Vagina (tissue), 2 donors: ENCODE measurements around the gene SOCS4. TPM values are rescaled to one million over a fixed set of nuclear protein-coding genes. Genes with fewer than 3 reads are reported as not detected.

Source experiments
- DNase-seq, 2 donors: peaks; one replicate each; pipeline ENCODE4 v3.0.0-alpha.2; 2017; ENCODE audit errors: extremely low spot score in 2 of 2
- H3K27ac ChIP-seq: fragments of 200-600 bp; sonication (generic); one replicate; pipeline ENCODE4 v1.5.1; 2019
- H3K27me3 ChIP-seq: fragments of 200-600 bp; sonication (generic); one replicate; pipeline ENCODE4 v1.5.1; 2019
- H3K36me3 ChIP-seq, 2 donors: fragments of 200-600 bp; sonication (generic); one replicate each; pipeline ENCODE4 v1.5.1; 2017 to 2019
- H3K4me1 ChIP-seq: fragments of 200-600 bp; sonication (generic); one replicate; pipeline ENCODE4 v1.5.1; 2019
- H3K4me3 ChIP-seq, 2 donors: fragments of 200-600 bp; sonication (generic); 1 replicate in 1 of 2; 2 replicates in 1 of 2; pipeline ENCODE4 v1.5.1; 2016 to 2019
- H3K9me3 ChIP-seq: fragments of 200-600 bp; sonication (generic); one replicate; pipeline ENCODE4 v1.5.1; 2019
- CTCF ChIP-seq, 3 experiments: fragments of 450-650 bp in 2 of 3; fragments of 200-600 bp in 1 of 3; sonication (generic) in 1 of 3; IDR thresholded peaks; one replicate each; pipeline ENCODE4 v1.5.1; 2017 to 2019; ENCODE audit warnings: antibody characterized with exemption in 3 of 3, mild to moderate bottlenecking in 2 of 3, moderate library complexity in 2 of 3
- POLR2A ChIP-seq, 2 donors: fragments of 450-650 bp; IDR thresholded peaks; one replicate each; pipeline ENCODE4 v1.6.1; 2017; ENCODE audit warnings: antibody characterized with exemption in 2 of 2, mild to moderate bottlenecking in 2 of 2, moderate library complexity in 2 of 2
- POLR2AphosphoS5 ChIP-seq, 2 donors: sonication (generic); formaldehyde crosslinking; IDR thresholded peaks; one replicate each; pipeline ENCODE4 v1.9.0; 2017; ENCODE audit warnings: antibody characterized with exemption in 2 of 2, mild to moderate bottlenecking in 2 of 2, low read depth in 1 of 2; ENCODE audit not compliant: insufficient read depth in 1 of 2
- intact Hi-C: fragments of 100-400 bp; cut with DNase I; formaldehyde crosslinking; loops from one replicate; pipeline ENCODE4 v1.15.1; 2023
- total RNA-seq: library from RNA; depleted of rRNA; stranded (reverse); fragments of >200 nt; gene quantifications from one replicate; pipeline ENCODE4 v1.2.3, GENCODE V29; 2016

The SOCS4 gene
- total RNA-seq, 1 donor from 2014 or later = 10.6 TPM

- TF ChIP-seq POLR2AphosphoS5 (IDR thresholded peaks at IDR 0.05; ENCODE audit: insufficient read depth in 1 of 2, low read depth in 1 of 2) = no peak
- no peak for TF ChIP-seq POLR2A (IDR thresholded peaks at IDR 0.05)
- TF ChIP-seq CTCF (IDR thresholded peaks at IDR 0.05) = no peak
- intact Hi-C loops = no loop called here
- H3K9me3 ChIP-seq = no peaks in the 10 kb centered on the region
- no peaks in the 10 kb centered on the region for H3K4me1 ChIP-seq
- H3K36me3 ChIP-seq = peaks cover 0 to 17% of the 10 kb centered on the region in 2 donors
- no peak for DNase-seq
- no peaks in the 10 kb centered on the region for H3K27me3 ChIP-seq
- no peak overlapping the region for H3K27ac ChIP-seq
- H3K4me3 ChIP-seq = no peak overlapping the region
These were observed 16.5 kb downstream of the SOCS4 start for GRCh38 chr14:55043528-55043927.

- Histone ChIP-seq H3K4me1 (no peaks in the 10 kb centered on the region), H3K27me3 (no peaks in the 10 kb centered on the region), H3K36me3 (peaks cover 0 to 17% of the 10 kb centered on the region in 2 donors), H3K4me3 (no peak overlapping the region), H3K27ac (no peak overlapping the region), H3K9me3 (no peaks in the 10 kb centered on the region)
- DNase-seq = no peak
- TF ChIP-seq POLR2A (IDR thresholded peaks at IDR 0.05) = no peak
- no peak for TF ChIP-seq CTCF (IDR thresholded peaks at IDR 0.05)
- TF ChIP-seq POLR2AphosphoS5 (IDR thresholded peaks at IDR 0.05; ENCODE audit: insufficient read depth in 1 of 2, low read depth in 1 of 2) = no peak
- intact Hi-C loops = no loop called here
These were observed 18.1 kb downstream of the SOCS4 start for GRCh38 chr14:55045087-55045486.

- intact Hi-C loops = no loop called here
- peaks cover 13% of the 10 kb centered on the region for H3K4me1 ChIP-seq
- no peak for DNase-seq
These were observed 20.4 kb downstream of the SOCS4 start for GRCh38 chr14:55047301-55048053.

GRCh38 chr14:55048900-55049436 is 21.9 kb downstream of the SOCS4 start:
- TF ChIP-seq POLR2AphosphoS5 (IDR thresholded peaks at IDR 0.05; ENCODE audit: insufficient read depth in 1 of 2, low read depth in 1 of 2) (no peak), POLR2A (IDR thresholded peaks at IDR 0.05) (no peak), CTCF (IDR thresholded peaks at IDR 0.05) (no peak)
- H3K4me3 ChIP-seq = no peak overlapping the region
- no peak overlapping the region for H3K27ac ChIP-seq
- peaks cover 0 to 4% of the 10 kb centered on the region in 2 donors for H3K36me3 ChIP-seq
- H3K4me1 ChIP-seq = peaks cover 28% of the 10 kb centered on the region
- no peaks in the 10 kb centered on the region for H3K9me3 ChIP-seq
- intact Hi-C loops = no loop called here
- DNase-seq = no peak
- no peaks in the 10 kb centered on the region for H3K27me3 ChIP-seq

More at GRCh38 chr14:55047301-55048053, 20.4 kb downstream of the SOCS4 start:
- no peaks in the 10 kb centered on the region for H3K27me3 ChIP-seq
- H3K4me3 ChIP-seq = no peak overlapping the region
- H3K9me3 ChIP-seq = no peaks in the 10 kb centered on the region
- H3K27ac ChIP-seq = no peak overlapping the region
- no peak for TF ChIP-seq POLR2AphosphoS5 (IDR thresholded peaks at IDR 0.05; ENCODE audit: insufficient read depth in 1 of 2, low read depth in 1 of 2)
- TF ChIP-seq CTCF (IDR thresholded peaks at IDR 0.05) = no peak
- no peak for TF ChIP-seq POLR2A (IDR thresholded peaks at IDR 0.05)
- peaks cover 0 to 17% of the 10 kb centered on the region in 2 donors for H3K36me3 ChIP-seq

GRCh38 chr14:55051165-55051422 is 24.1 kb downstream of the SOCS4 start:
- H3K36me3 ChIP-seq = peaks cover 0 to 3% of the 10 kb centered on the region in 2 donors
- H3K27me3 ChIP-seq = no peaks in the 10 kb centered on the region
- peak overlapping the region; percentile 99 for H3K27ac ChIP-seq
- no peaks in the 10 kb centered on the region for H3K9me3 ChIP-seq
- peaks cover 47% of the 10 kb centered on the region for H3K4me1 ChIP-seq
- peak overlapping the region; percentile 85 to 97 for H3K4me3 ChIP-seq
- intact Hi-C loops = loop anchor here (10.0 kb wide), 1 partner anchor 74 kb away; the partner anchor contains the start of gene LGALS3
- DNase-seq = no peak
- TF ChIP-seq CTCF (IDR thresholded peaks at IDR 0.05) (no peak), POLR2A (IDR thresholded peaks at IDR 0.05) (no peak), POLR2AphosphoS5 (IDR thresholded peaks at IDR 0.05; ENCODE audit: insufficient read depth in 1 of 2, low read depth in 1 of 2) (no peak)
